DMS153 treated with DMSO at 0.1 percent for 48 hours (cell line): ENCODE measurements around the gene GRK4.
"Not testable (repeated sequence)": the region's sequence is repeated elsewhere in the genome, so short reads cannot be mapped to it uniquely, and the experiment has no call there.

ENCODE experiments used
- DNase-seq: peaks from one replicate; lab custom pipeline; 2025; ENCODE audit not compliant: unreplicated experiment; lab: John Stamatoyannopoulos, UW

Gene GRK4

GRCh38 chr4:3037957-3038461, 74.6 kb downstream of the GRK4 start:
- no peak for DNase-seq

- DNase-seq, result no peak
These were observed 76.5 kb downstream of the GRK4 start for GRCh38 chr4:3039706-3040366.

- no peak for DNase-seq
These were observed 77.3 kb downstream of the GRK4 start for GRCh38 chr4:3040452-3041191.

GRCh38 chr4:3041192-3042142, 78.1 kb downstream of the GRK4 start:
- no peak for DNase-seq

- no peak for DNase-seq
These were observed 78.9 kb downstream of the GRK4 start for GRCh38 chr4:3042226-3042625.

- DNase-seq, result no peak
These were observed 80.1 kb downstream of the GRK4 start for GRCh38 chr4:3043282-3044020.

- no peak for DNase-seq
These were observed 81.8 kb downstream of the GRK4 start for GRCh38 chr4:3044870-3045819.

GRCh38 chr4:3046162-3046561, 82.8 kb downstream of the GRK4 start:
- no peak for DNase-seq

- DNase-seq, result no peak
These were observed 83.3 kb downstream of the GRK4 start for GRCh38 chr4:3046623-3047022.

- no peak for DNase-seq
These were observed 84.3 kb downstream of the GRK4 start for GRCh38 chr4:3047464-3048286.

GRCh38 chr4:3051141-3051897, 87.9 kb downstream of the GRK4 start:
- not testable (repeated sequence) for DNase-seq

- DNase-seq, result no peak
These were observed 90.9 kb downstream of the GRK4 start for GRCh38 chr4:3054169-3054759.

- DNase-seq, result no peak
These were observed 96.6 kb downstream of the GRK4 start for GRCh38 chr4:3059943-3060342.

- DNase-seq, result no peak
These were observed 97.6 kb downstream of the GRK4 start for GRCh38 chr4:3060946-3061345.

- no peak for DNase-seq
These were observed 99.1 kb downstream of the GRK4 start for GRCh38 chr4:3062471-3062870.

- DNase-seq, result no peak
These were observed 102.2 kb downstream of the GRK4 start for GRCh38 chr4:3065551-3065950.

- no peak for DNase-seq
These were observed 103.5 kb downstream of the GRK4 start for GRCh38 chr4:3066836-3067400.
